NCI-H2107 treated with DMSO at 0.1 percent for 48 hours (cell line): ENCODE results near the gene C1R.
"Not testable (repeated sequence)": the region's sequence is repeated elsewhere in the genome, so short reads cannot be mapped to it uniquely, and the experiment has no call there.

Experiments used
- DNase-seq: peaks from one replicate; lab custom pipeline; 2025; ENCODE audit not compliant: unreplicated experiment; lab: John Stamatoyannopoulos, UW

The C1R gene

GRCh38 chr12:7121324-7121723, 29.1 kb upstream of the C1R start:
- DNase-seq: no peak

GRCh38 chr12:7120166-7120565, 27.9 kb upstream of the C1R start:
- DNase-seq: no peak

- DNase-seq: no peak
Measured at GRCh38 chr12:7118881-7119280, 26.6 kb upstream of the C1R start.

- no peak for DNase-seq
Measured at GRCh38 chr12:7117670-7118069, 25.4 kb upstream of the C1R start.

- DNase-seq: no peak
Measured at GRCh38 chr12:7116916-7117315, 24.7 kb upstream of the C1R start.

- DNase-seq: no peak
Measured at GRCh38 chr12:7116196-7116595, 24.0 kb upstream of the C1R start.

- no peak for DNase-seq
Measured at GRCh38 chr12:7114851-7115250, 22.6 kb upstream of the C1R start.

- DNase-seq: no peak
Measured at GRCh38 chr12:7114008-7114407, 21.8 kb upstream of the C1R start.

- DNase-seq: peak; percentile 54
Measured at GRCh38 chr12:7113389-7113871, 21.2 kb upstream of the C1R start.

- no peak for DNase-seq
Measured at GRCh38 chr12:7112041-7112440, 19.8 kb upstream of the C1R start.

GRCh38 chr12:7110661-7111060, 18.4 kb upstream of the C1R start:
- no peak for DNase-seq

- DNase-seq: no peak
Measured at GRCh38 chr12:7109572-7109920, 17.3 kb upstream of the C1R start.

GRCh38 chr12:7108796-7109571, 16.7 kb upstream of the C1R start, which contains the start of gene C1RL:
C1RL (minus strand) TSS chr12:7109214; CDS start chr12:7109180, 34 bp downstream.
- peak; percentile 78 for DNase-seq

- DNase-seq: peak; percentile 61
Measured at GRCh38 chr12:7108003-7108795, 16.0 kb upstream of the C1R start.

- peak; percentile 46 for DNase-seq
Measured at GRCh38 chr12:7107636-7108002, 15.4 kb upstream of the C1R start.

GRCh38 chr12:7107181-7107580, 14.9 kb upstream of the C1R start:
- not testable (repeated sequence) for DNase-seq

- no peak for DNase-seq
Measured at GRCh38 chr12:7106082-7106481, 13.8 kb upstream of the C1R start.

- no peak for DNase-seq
Measured at GRCh38 chr12:7103837-7104584, 11.8 kb upstream of the C1R start.

GRCh38 chr12:7102582-7102981, 10.3 kb upstream of the C1R start:
- no peak for DNase-seq

GRCh38 chr12:7101694-7102131, 9.5 kb upstream of the C1R start:
- DNase-seq: no peak

- no peak for DNase-seq
Measured at GRCh38 chr12:7101047-7101693, 8.9 kb upstream of the C1R start.
